Smooth muscle cell (in vitro differentiated cells): ENCODE results near the gene RALGPS1. TPM values are rescaled to one million over a fixed set of nuclear protein-coding genes. Genes with fewer than 3 reads are reported as not detected.

ENCODE experiments used
- DNase-seq: peaks from one replicate; lab custom pipeline; 2025; ENCODE audit not compliant: unreplicated experiment; lab: John Stamatoyannopoulos, UW
- H2AFZ ChIP-seq: fragments of 200-600 bp; sonication (generic); 2 replicates; pipeline ENCODE4 v1.6.0; 2016; ENCODE audit warnings: antibody characterized with exemption, low read depth, mild to moderate bottlenecking
- H3F3A ChIP-seq: fragments of 200-600 bp; sonication (generic); 2 replicates; pipeline ENCODE4 v1.6.0; 2017; ENCODE audit warnings: antibody characterized with exemption, low read depth
- H3K27ac ChIP-seq: fragments of 200-600 bp; sonication (generic); 2 replicates; pipeline ENCODE4 v1.5.1; 2016; ENCODE audit warnings: low read depth, mild to moderate bottlenecking
- H3K27me3 ChIP-seq: fragments of 200-600 bp; sonication (generic); 2 replicates; pipeline ENCODE4 v1.6.1; 2016; ENCODE audit warnings: low read depth, mild to moderate bottlenecking
- H3K36me3 ChIP-seq: fragments of 200-600 bp; sonication (generic); 2 replicates; pipeline ENCODE4 v1.5.1; 2016; ENCODE audit warnings: low read depth
- H3K4me1 ChIP-seq: fragments of 200-600 bp; sonication (generic); 2 replicates; pipeline ENCODE4 v1.5.1; 2016; ENCODE audit warnings: low read depth
- H3K4me2 ChIP-seq: fragments of 200-600 bp; sonication (generic); 2 replicates; pipeline ENCODE4 v1.6.0; 2016; ENCODE audit warnings: mild to moderate bottlenecking
- H3K4me3 ChIP-seq: fragments of 200-600 bp; sonication (generic); 2 replicates; pipeline ENCODE4 v1.5.1; 2016; ENCODE audit warnings: mild to moderate bottlenecking
- H3K79me2 ChIP-seq: fragments of 200-600 bp; sonication (generic); 2 replicates; pipeline ENCODE4 v1.6.0; 2016; ENCODE audit warnings: low read depth, mild to moderate bottlenecking
- H3K9ac ChIP-seq: fragments of 200-600 bp; sonication (generic); 2 replicates; pipeline ENCODE4 v1.6.0; 2016; ENCODE audit warnings: low read depth
- H3K9me3 ChIP-seq: fragments of 200-600 bp; sonication (generic); replicated peaks from 2 replicates; pipeline ENCODE4 v1.5.1; 2016; ENCODE audit warnings: low read depth
- H4K20me1 ChIP-seq: fragments of 200-600 bp; sonication (generic); 2 replicates; pipeline ENCODE4 v1.6.0; 2016; ENCODE audit warnings: low read depth
- WGBS: methylation state at CpG from one replicate; pipeline ENCODE4 v1.1.7; 2016; ENCODE audit warnings: low lambda C conversion rate; 5-methylcytosine and 5-hydroxymethylcytosine counted together
- polyA plus RNA-seq: library from polyadenylated mRNA; unstranded; fragments of >200 nt; fragmentation: Nextera tagmentation; extraction: Ambion mirVana; gene quantifications from 2 replicates; pipeline ENCODE4 v1.2.1, GENCODE V29; 2016
- total RNA-seq: library from RNA; depleted of rRNA; stranded (reverse); fragments of >200 nt; gene quantifications from 2 replicates; pipeline ENCODE4 v1.2.3, GENCODE V29; 2014
- TF ChIP-seq, protein P1 (sequence below): fragments of 200-600 bp; sonication (generic); IDR thresholded peaks from 2 replicates; pipeline ENCODE4 v1.5.1; 2017; ENCODE audit warnings: borderline replicate concordance, mild to moderate bottlenecking, antibody characterized with exemption; ENCODE audit not compliant: insufficient read depth, poor library complexity, severe bottlenecking

RALGPS1 gene
- total and polyA plus RNA-seq, 2 experiments from 2014 or later, result 2.1 to 4.0 TPM

DNA sequence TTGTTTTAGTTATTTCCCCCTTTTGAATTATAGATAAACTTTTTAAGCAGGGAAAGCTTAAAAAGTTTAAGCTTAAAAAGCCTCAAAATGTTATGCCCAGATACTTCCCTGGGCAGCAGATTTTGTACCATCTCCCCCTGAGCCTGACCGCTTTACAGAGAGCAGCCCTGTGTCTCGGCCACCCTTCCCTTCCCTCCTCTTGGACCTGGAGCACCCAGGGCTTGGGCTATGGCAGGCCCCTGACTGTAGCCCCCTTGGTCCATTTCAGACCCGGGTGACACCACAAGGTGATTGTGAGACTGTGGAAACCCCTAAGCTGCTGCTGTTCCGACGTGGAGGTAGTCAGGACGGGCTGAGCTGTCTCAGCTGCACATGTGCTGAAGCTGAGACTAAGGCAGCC is 97.7 kb downstream of the RALGPS1 start:
- TF ChIP-seq, protein P1, sequence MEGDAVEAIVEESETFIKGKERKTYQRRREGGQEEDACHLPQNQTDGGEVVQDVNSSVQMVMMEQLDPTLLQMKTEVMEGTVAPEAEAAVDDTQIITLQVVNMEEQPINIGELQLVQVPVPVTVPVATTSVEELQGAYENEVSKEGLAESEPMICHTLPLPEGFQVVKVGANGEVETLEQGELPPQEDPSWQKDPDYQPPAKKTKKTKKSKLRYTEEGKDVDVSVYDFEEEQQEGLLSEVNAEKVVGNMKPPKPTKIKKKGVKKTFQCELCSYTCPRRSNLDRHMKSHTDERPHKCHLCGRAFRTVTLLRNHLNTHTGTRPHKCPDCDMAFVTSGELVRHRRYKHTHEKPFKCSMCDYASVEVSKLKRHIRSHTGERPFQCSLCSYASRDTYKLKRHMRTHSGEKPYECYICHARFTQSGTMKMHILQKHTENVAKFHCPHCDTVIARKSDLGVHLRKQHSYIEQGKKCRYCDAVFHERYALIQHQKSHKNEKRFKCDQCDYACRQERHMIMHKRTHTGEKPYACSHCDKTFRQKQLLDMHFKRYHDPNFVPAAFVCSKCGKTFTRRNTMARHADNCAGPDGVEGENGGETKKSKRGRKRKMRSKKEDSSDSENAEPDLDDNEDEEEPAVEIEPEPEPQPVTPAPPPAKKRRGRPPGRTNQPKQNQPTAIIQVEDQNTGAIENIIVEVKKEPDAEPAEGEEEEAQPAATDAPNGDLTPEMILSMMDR, result no peak
- no peaks in the 10 kb centered on the region for H3K9me3 ChIP-seq
- H3K79me2 ChIP-seq, result no peaks in the 10 kb centered on the region
- no peak overlapping the region for H2AFZ ChIP-seq
- no peak for DNase-seq
- H3K27me3 ChIP-seq, result no peaks in the 10 kb centered on the region
- H3K9ac ChIP-seq, result no peak overlapping the region
- H3K4me3 ChIP-seq, result no peak overlapping the region
- H3K27ac ChIP-seq, result no peak overlapping the region
- no peaks in the 10 kb centered on the region for H3K36me3 ChIP-seq
- H3F3A ChIP-seq, result no peaks in the 10 kb centered on the region
- H3K4me1 ChIP-seq, result no peaks in the 10 kb centered on the region
- H3K4me2 ChIP-seq, result no peak overlapping the region
- 83% methylated on average over 6 of the region's 6 CpGs for WGBS
- H4K20me1 ChIP-seq, result no peaks in the 10 kb centered on the region

- no peak for DNase-seq
- Histone ChIP-seq H3K4me3 (no peak overlapping the region), H3K9ac (no peak overlapping the region), H3F3A (no peaks in the 10 kb centered on the region), H3K36me3 (no peaks in the 10 kb centered on the region), H4K20me1 (no peaks in the 10 kb centered on the region), H3K27me3 (no peaks in the 10 kb centered on the region), H3K79me2 (no peaks in the 10 kb centered on the region), H3K4me2 (no peak overlapping the region), H3K27ac (no peak overlapping the region), H2AFZ (no peak overlapping the region), H3K4me1 (no peaks in the 10 kb centered on the region), H3K9me3 (no peaks in the 10 kb centered on the region)
- TF ChIP-seq, protein P1, result no peak
- 89% methylated on average over 5 of the region's 5 CpGs for WGBS
Observed at GRCh38 chr9:127013597-127013996, 99.0 kb downstream of the RALGPS1 start.

- TF ChIP-seq, protein P1, result no peak
- no peaks in the 10 kb centered on the region for H3K79me2 ChIP-seq
- H3K27me3 ChIP-seq, result no peaks in the 10 kb centered on the region
- no peaks in the 10 kb centered on the region for H3K36me3 ChIP-seq
- H3K4me3 ChIP-seq, result no peak overlapping the region
- H2AFZ ChIP-seq, result no peak overlapping the region
- WGBS, result 72% methylated on average over 4 of the region's 4 CpGs
- H3F3A ChIP-seq, result no peaks in the 10 kb centered on the region
- no peak for DNase-seq
- H3K9ac ChIP-seq, result no peak overlapping the region
- no peak overlapping the region for H3K27ac ChIP-seq
- no peaks in the 10 kb centered on the region for H3K9me3 ChIP-seq
- no peaks in the 10 kb centered on the region for H3K4me1 ChIP-seq
- H4K20me1 ChIP-seq, result no peaks in the 10 kb centered on the region
- H3K4me2 ChIP-seq, result no peak overlapping the region
Observed at GRCh38 chr9:127014216-127014909, 99.8 kb downstream of the RALGPS1 start.
